GM12801 (cell line): ENCODE measurements around the gene RACGAP1.

Experiments
- CTCF ChIP-seq: IDR thresholded peaks from one replicate; pipeline ENCODE4 v1.5.1; 2011; ENCODE audit warnings: control low read depth; ENCODE audit not compliant: insufficient read length; ENCODE audit errors: extremely low read depth

The RACGAP1 gene

GRCh38 chr12:50013361-50014147 lies 11.7 kb downstream of the RACGAP1 start:
- TF ChIP-seq CTCF: no peak

- no peak for TF ChIP-seq CTCF
These were observed 18.4 kb downstream of the RACGAP1 start for GRCh38 chr12:50006754-50007442.

- no peak for TF ChIP-seq CTCF
These were observed 19.0 kb downstream of the RACGAP1 start for GRCh38 chr12:50006280-50006679.

GRCh38 chr12:50005175-50005574 lies 20.1 kb downstream of the RACGAP1 start:
- no peak for TF ChIP-seq CTCF

GRCh38 chr12:50004696-50005095 lies 20.6 kb downstream of the RACGAP1 start:
- no peak for TF ChIP-seq CTCF

- no peak for TF ChIP-seq CTCF
These were observed 21.7 kb downstream of the RACGAP1 start for GRCh38 chr12:50003595-50003994.

GRCh38 chr12:49998453-49998852 lies 26.8 kb downstream of the RACGAP1 start:
- TF ChIP-seq CTCF: no peak
